ENCODE data around the gene PSD4.

- TF ChIP-seq EP300 (IDR thresholded peaks at IDR 0.05; ENCODE audit: low read depth) (no peak), POLR2AphosphoS5 (IDR thresholded peaks at IDR 0.05) (peak; percentile 30 to 60 (median 39)), POLR2A (IDR thresholded peaks at IDR 0.05) (no peak), CTCF (IDR thresholded peaks at IDR 0.05) (no peak)
Observed at GRCh38 chr2:113240150-113240914, 66.6 kb downstream of the PSD4 start.
